Large intestine (tissue), 3 donors: Measurements from ENCODE around the gene ING2. TPM values are rescaled to one million over a fixed set of nuclear protein-coding genes. Genes with fewer than 3 reads are reported as not detected.

ENCODE experiments used
- DNase-seq, 2 donors: peaks; one replicate each; pipeline versions ENCODE4 v3.0.0 to v3.0.0-alpha.2; 2013
- H3K27ac ChIP-seq: one replicate; pipeline ENCODE4 v1.5.1; 2013; ENCODE audit warnings: low read length
- H3K27me3 ChIP-seq: 2 replicates; pipeline ENCODE4 v1.6.1; 2013; ENCODE audit warnings: low read length; ENCODE audit not compliant: control insufficient read depth, insufficient read depth
- H3K36me3 ChIP-seq: 2 replicates; pipeline ENCODE4 v1.6.1; 2013; ENCODE audit warnings: low read length; ENCODE audit not compliant: control insufficient read depth, insufficient read depth
- H3K4me1 ChIP-seq: one replicate; pipeline ENCODE4 v1.6.1; 2013; ENCODE audit warnings: low read length; ENCODE audit not compliant: control insufficient read depth, insufficient read depth
- H3K4me3 ChIP-seq: one replicate; pipeline ENCODE4 v1.5.1; 2013; ENCODE audit warnings: low read length
- H3K9me3 ChIP-seq: one replicate; pipeline ENCODE4 v1.6.1; 2013; ENCODE audit warnings: mild to moderate bottlenecking, low read depth, low read length, moderate library complexity; ENCODE audit not compliant: control insufficient read depth
- WGBS: methylation state at CpG from one replicate; pipeline ENCODE4 v1.1.5; 2013; ENCODE audit warnings: low lambda C conversion rate; ENCODE audit not compliant: insufficient coverage; 5-methylcytosine and 5-hydroxymethylcytosine counted together
- polyA plus RNA-seq: library from polyadenylated mRNA; unstranded; fragments of 120-200 nt; gene quantifications from one replicate; pipeline ENCODE4 v1.2.1, GENCODE V29; 2013

The ING2 gene
- polyA plus RNA-seq, 1 donor = 30.8 TPM

GRCh38 chr4:183493246-183493645, 11.6 kb upstream of the ING2 start:
- Histone ChIP-seq H3K27ac (no peak overlapping the region), H3K36me3 (no peaks in the 10 kb centered on the region), H3K4me3 (no peak overlapping the region), H3K4me1 (no peaks in the 10 kb centered on the region), H3K27me3 (no peaks in the 10 kb centered on the region), H3K9me3 (peaks cover 3% of the 10 kb centered on the region)
- DNase-seq = no peak
- 100% methylated on average over 2 of the region's 3 CpGs for WGBS

- no peak for DNase-seq
- Histone ChIP-seq H3K36me3 (no peaks in the 10 kb centered on the region), H3K4me3 (no peak overlapping the region), H3K9me3 (peaks cover 3% of the 10 kb centered on the region), H3K27me3 (no peaks in the 10 kb centered on the region), H3K27ac (no peak overlapping the region), H3K4me1 (no peaks in the 10 kb centered on the region)
- 100% methylated on average over 2 of the region's 3 CpGs for WGBS
These were observed 9.7 kb upstream of the ING2 start for GRCh38 chr4:183495184-183495583.

DNA sequence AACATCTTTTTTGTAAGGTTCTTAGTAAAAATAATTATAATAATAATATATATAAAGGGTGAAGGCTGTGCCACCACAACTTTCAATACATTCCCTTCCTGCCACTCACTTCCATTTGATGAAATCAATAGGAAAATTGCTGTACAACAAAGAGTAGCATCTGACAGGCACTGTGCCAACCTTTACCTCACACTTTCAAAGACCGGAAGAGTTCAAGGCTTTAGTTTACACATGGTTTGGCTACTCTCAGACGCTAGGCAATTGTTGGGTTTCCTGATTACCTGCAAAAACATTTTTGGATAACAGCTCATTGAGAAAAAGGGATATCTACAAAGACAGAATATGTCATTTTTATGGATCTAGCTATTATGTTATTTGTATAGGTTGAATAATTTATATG, 5.5 kb upstream of the ING2 start:
- Histone ChIP-seq H3K9me3 (no peaks in the 10 kb centered on the region), H3K27ac (no peak overlapping the region), H3K4me3 (no peak overlapping the region), H3K4me1 (peaks cover 3% of the 10 kb centered on the region), H3K36me3 (no peaks in the 10 kb centered on the region), H3K27me3 (no peaks in the 10 kb centered on the region)
- no CpG with 5 or more reads among the region's 2 CpGs for WGBS
- no peak for DNase-seq

DNA sequence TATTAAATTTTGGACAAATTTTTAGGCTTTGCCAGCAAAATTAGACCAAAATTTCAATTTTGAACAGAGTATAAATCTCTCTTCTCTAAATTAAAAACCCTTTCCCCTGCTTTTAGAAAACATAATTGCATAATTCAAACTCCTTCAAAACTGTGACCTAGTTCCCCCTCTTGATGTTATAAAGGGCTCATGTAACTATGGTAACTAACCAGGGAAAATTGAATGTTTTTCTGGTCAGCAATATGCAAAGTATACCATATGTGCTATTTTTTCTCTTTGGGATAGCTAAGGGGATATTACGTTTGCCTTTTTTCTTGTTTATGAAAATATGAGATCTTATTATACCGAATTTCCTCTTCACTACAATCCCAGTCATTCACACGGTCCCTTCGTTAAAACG, 5.1 kb upstream of the ING2 start:
- H3K27ac ChIP-seq = no peak overlapping the region
- WGBS = 95% methylated on average over 5 of the region's 5 CpGs
- peaks cover 3% of the 10 kb centered on the region for H3K4me1 ChIP-seq
- DNase-seq = no peak
- H3K9me3 ChIP-seq = peaks cover 2% of the 10 kb centered on the region
- H3K4me3 ChIP-seq = no peak overlapping the region
- H3K36me3 ChIP-seq = no peaks in the 10 kb centered on the region
- H3K27me3 ChIP-seq = no peaks in the 10 kb centered on the region

GRCh38 chr4:183503497-183504063, 1.3 kb upstream of the ING2 start:
- no peaks in the 10 kb centered on the region for H3K36me3 ChIP-seq
- peak overlapping the region; percentile 100 for H3K4me3 ChIP-seq
- H3K9me3 ChIP-seq = peaks cover 3% of the 10 kb centered on the region
- H3K27me3 ChIP-seq = no peaks in the 10 kb centered on the region
- H3K4me1 ChIP-seq = peaks cover 13% of the 10 kb centered on the region
- no CpG with 5 or more reads among the region's 15 CpGs for WGBS
- no peak for DNase-seq
- peak overlapping the region; percentile 100 for H3K27ac ChIP-seq

DNA sequence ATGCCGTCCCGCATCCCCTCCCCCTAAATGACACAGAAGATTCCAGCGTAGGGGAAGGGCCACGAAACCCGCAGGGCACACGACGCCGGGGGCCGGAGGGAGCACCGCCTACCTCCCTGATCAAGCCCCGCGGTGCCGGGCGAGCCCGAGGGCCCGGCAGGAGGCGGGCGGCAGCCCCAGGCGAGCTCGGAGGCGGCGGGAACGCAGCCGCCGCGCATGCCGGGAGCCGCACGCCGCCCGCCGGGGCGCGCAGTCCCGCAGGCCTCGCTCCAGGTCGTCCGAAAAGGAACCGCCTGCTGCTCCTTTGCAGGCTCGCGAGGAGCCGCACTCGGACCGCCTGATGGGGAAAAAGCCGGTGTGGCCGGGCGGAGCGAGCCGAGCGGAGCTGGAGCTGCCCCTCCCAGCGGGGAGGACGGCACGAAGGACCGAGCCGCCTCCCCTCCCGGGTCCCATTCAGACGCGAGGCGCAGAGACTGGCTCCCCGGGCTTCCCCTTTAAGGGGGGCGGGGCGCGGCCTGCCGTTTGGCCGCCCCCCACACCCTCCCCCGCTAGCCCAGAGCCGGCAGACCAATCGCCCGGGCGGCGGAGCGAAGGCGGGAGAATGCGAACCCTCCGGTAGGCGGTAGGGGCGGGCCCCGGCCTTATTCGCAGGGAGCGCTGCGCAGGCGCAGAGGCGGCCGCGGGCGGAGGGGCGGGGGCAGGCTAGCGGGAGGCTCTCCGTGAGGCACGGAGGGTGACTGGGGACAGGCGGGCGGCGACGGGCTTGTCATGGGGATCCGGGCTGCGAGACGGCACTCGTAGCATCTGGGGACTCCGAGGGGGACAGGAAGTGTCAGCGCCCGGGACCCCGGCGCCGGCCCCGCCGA, 561 bp upstream of the ING2 start:
- Histone ChIP-seq H3K4me1 (peaks cover 13% of the 10 kb centered on the region), H3K27ac (peak overlapping the region; percentile 100), H3K36me3 (no peaks in the 10 kb centered on the region), H3K27me3 (no peaks in the 10 kb centered on the region), H3K9me3 (peaks cover 3% of the 10 kb centered on the region), H3K4me3 (peak overlapping the region; percentile 100)
- WGBS = no CpG with 5 or more reads among the region's 106 CpGs
- peak; percentile 99 for DNase-seq

- Histone ChIP-seq H3K27ac (peak overlapping the region; percentile 100), H3K27me3 (no peaks in the 10 kb centered on the region), H3K4me3 (peak overlapping the region; percentile 100), H3K36me3 (peaks cover 6% of the 10 kb centered on the region), H3K4me1 (peaks cover 13% of the 10 kb centered on the region), H3K9me3 (peaks cover 3% of the 10 kb centered on the region)
- DNase-seq = peak; percentile 89 to 95
- WGBS = no CpG with 5 or more reads among the region's 80 CpGs
These were observed 942 bp downstream of the ING2 start for GRCh38 chr4:183505611-183506388.

- H3K36me3 ChIP-seq = peaks cover 8% of the 10 kb centered on the region
- H3K9me3 ChIP-seq = peaks cover 3% of the 10 kb centered on the region
- H3K27ac ChIP-seq = peak overlapping the region; percentile 100
- peaks cover 13% of the 10 kb centered on the region for H3K4me1 ChIP-seq
- DNase-seq = no peak
- 0% methylated on average over 3 of the region's 14 CpGs for WGBS
- H3K4me3 ChIP-seq = peak overlapping the region; percentile 100
- H3K27me3 ChIP-seq = no peaks in the 10 kb centered on the region
These were observed 1.5 kb downstream of the ING2 start for GRCh38 chr4:183506389-183506735.

DNA sequence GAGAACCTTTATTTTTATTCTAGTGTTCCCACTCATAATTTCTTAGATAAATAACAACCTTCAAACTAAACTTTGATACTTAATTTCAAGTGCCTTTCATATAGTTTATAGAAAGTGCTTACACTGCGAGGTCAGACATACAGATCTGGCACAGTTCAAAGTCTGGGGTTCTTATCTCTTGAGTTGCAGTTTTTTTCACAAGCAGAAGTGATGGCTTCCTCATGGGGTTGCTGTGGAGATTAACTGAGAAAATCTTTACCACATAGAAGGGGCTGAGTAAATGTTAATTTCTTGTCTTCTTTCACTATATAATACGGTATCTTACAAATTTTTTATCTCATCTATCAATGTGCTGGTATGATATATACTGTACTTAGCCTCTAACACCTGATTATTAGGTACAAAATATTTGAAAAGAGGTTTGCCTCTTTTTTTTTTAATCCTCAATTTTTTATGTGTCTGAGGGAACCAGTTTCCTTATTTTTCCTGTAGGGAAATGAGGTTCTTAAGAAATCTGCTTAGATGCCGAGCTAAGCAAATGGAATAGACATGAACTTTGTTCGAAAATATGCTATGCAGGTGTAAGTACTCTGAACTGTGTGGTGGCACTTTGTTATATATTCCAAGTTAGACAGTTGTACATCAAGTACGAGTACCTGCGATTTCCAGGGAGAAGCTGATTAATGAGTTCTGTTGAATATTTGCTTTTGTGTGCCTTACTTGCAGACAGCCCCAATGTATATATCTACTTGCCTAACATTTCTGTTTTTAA, 3.3 kb downstream of the ING2 start:
- Histone ChIP-seq H3K27ac (peak overlapping the region; percentile 100), H3K27me3 (no peaks in the 10 kb centered on the region)

More for the DNA sequence above, 3.3 kb downstream of the ING2 start:
- peak; percentile 81 to 89 for DNase-seq
- Histone ChIP-seq H3K36me3 (peaks cover 14% of the 10 kb centered on the region), H3K9me3 (peaks cover 3% of the 10 kb centered on the region), H3K4me3 (peak overlapping the region; percentile 3), H3K4me1 (peaks cover 13% of the 10 kb centered on the region)
- 0% methylated on average over 1 of the region's 6 CpGs for WGBS
